Lung (tissue), 12 donors: Measurements from ENCODE around the gene TMEM61. TPM values are rescaled to one million over a fixed set of nuclear protein-coding genes. Genes with fewer than 3 reads are reported as not detected.

ENCODE experiments used
- ATAC-seq: fragments of 200-7000 bp; cut with Tn5 transposase; one replicate; pipeline ENCODE4 v1.9.1; 2020; ENCODE audit warnings: moderate number of reproducible peaks; ENCODE audit not compliant: insufficient read depth, low FRiP score
- DNase-seq, 3 donors: peaks; one replicate each; pipeline ENCODE4 v3.0.0-alpha.2; 2013 to 2017
- H3K27ac ChIP-seq, 2 donors: one replicate each; pipeline ENCODE4 v1.5.1; 2013; ENCODE audit warnings: mild to moderate bottlenecking in 2 of 2, moderate library complexity in 2 of 2, control low read depth in 1 of 2, inconsistent platforms in 1 of 2, low read depth in 1 of 2, low read length in 1 of 2
- H3K27me3 ChIP-seq, 3 donors: one replicate each; pipeline ENCODE4 v1.5.1; 2013; ENCODE audit warnings: low read length in 2 of 3; ENCODE audit not compliant: control insufficient read depth in 3 of 3, insufficient read depth in 3 of 3
- H3K36me3 ChIP-seq, 4 donors: one replicate each; pipeline ENCODE4 v1.5.1; 2013; ENCODE audit warnings: low read length in 4 of 4, mild to moderate bottlenecking in 1 of 4, moderate library complexity in 1 of 4; ENCODE audit not compliant: control insufficient read depth in 4 of 4, insufficient read depth in 4 of 4
- H3K4me1 ChIP-seq, 5 donors: one replicate each; pipeline ENCODE4 v1.5.1; 2013; ENCODE audit warnings: low read length in 5 of 5, mild to moderate bottlenecking in 2 of 5, moderate library complexity in 1 of 5; ENCODE audit not compliant: control insufficient read depth in 5 of 5, insufficient read depth in 5 of 5
- H3K4me3 ChIP-seq: one replicate; pipeline ENCODE4 v1.5.1; 2013; ENCODE audit warnings: mild to moderate bottlenecking, control low read depth, moderate library complexity
- H3K9ac ChIP-seq, 2 donors: one replicate each; pipeline ENCODE4 v1.5.1; 2013; ENCODE audit warnings: low read length in 2 of 2, control low read depth in 1 of 2; ENCODE audit not compliant: insufficient read depth in 1 of 2
- H3K9me3 ChIP-seq, 4 donors: one replicate each; pipeline ENCODE4 v1.5.1; 2013; ENCODE audit warnings: low read length in 3 of 4, mild to moderate bottlenecking in 1 of 4, moderate library complexity in 1 of 4; ENCODE audit not compliant: control insufficient read depth in 4 of 4, insufficient read depth in 3 of 4
- WGBS, 2 donors: extraction: QIAGEN DNeasy Blood & Tissue Kit; methylation state at CpG; one replicate each; pipeline ENCODE4 v1.1.7; 2013; 5-methylcytosine and 5-hydroxymethylcytosine counted together
- polyA plus RNA-seq, 2 donors: library from polyadenylated mRNA; stranded (reverse); fragments of 200-250 nt; gene quantifications; one replicate each; pipeline ENCODE4 v1.2.1, GENCODE V29; 2013
- total RNA-seq, 2 donors: library from RNA; depleted of rRNA in 1 of 2; stranded (reverse); fragments of >200 nt in 1 of 2; gene quantifications; one replicate each; pipeline ENCODE4 v1.2.1, GENCODE V29; 2014 to 2021
- TF ChIP-seq, protein P1 (sequence below): IDR thresholded peaks from 2 replicates; pipeline ENCODE4 v1.5.1; 2012; ENCODE audit warnings: mild to moderate bottlenecking; ENCODE audit errors: control extremely low read depth, extremely low read depth
- donor health status: control.
- donor health status: control.
- donor health status: Bipolar disorder and iron deficiency.
- donor health status: healthy.
- donor health status: DM: yes; HTN: yes; CAD: no.

The TMEM61 gene
- total and polyA plus RNA-seq, 4 donors = 0.91 to 2.1 (median 1.3) TPM

- Histone ChIP-seq H3K9me3 (no peaks in the 10 kb centered on the region), H3K9ac (no peak overlapping the region), H3K4me1 (peaks cover 0 to 6% (median 0%) of the 10 kb centered on the region in 5 donors), H3K4me3 (no peak overlapping the region), H3K27ac (no peak overlapping the region), H3K36me3 (no peaks in the 10 kb centered on the region), H3K27me3 (peaks cover 0 to 33% (median 27%) of the 10 kb centered on the region in 3 donors)
- ATAC-seq (no peak), DNase-seq (no peak)
- TF ChIP-seq, protein P1, sequence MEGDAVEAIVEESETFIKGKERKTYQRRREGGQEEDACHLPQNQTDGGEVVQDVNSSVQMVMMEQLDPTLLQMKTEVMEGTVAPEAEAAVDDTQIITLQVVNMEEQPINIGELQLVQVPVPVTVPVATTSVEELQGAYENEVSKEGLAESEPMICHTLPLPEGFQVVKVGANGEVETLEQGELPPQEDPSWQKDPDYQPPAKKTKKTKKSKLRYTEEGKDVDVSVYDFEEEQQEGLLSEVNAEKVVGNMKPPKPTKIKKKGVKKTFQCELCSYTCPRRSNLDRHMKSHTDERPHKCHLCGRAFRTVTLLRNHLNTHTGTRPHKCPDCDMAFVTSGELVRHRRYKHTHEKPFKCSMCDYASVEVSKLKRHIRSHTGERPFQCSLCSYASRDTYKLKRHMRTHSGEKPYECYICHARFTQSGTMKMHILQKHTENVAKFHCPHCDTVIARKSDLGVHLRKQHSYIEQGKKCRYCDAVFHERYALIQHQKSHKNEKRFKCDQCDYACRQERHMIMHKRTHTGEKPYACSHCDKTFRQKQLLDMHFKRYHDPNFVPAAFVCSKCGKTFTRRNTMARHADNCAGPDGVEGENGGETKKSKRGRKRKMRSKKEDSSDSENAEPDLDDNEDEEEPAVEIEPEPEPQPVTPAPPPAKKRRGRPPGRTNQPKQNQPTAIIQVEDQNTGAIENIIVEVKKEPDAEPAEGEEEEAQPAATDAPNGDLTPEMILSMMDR = no peak
- WGBS, 2 donors = 38 to 62% methylated on average over 5 of the region's 5 CpGs
Measured at GRCh38 chr1:54979327-54979891, 1.0 kb upstream of the TMEM61 start.

DNA sequence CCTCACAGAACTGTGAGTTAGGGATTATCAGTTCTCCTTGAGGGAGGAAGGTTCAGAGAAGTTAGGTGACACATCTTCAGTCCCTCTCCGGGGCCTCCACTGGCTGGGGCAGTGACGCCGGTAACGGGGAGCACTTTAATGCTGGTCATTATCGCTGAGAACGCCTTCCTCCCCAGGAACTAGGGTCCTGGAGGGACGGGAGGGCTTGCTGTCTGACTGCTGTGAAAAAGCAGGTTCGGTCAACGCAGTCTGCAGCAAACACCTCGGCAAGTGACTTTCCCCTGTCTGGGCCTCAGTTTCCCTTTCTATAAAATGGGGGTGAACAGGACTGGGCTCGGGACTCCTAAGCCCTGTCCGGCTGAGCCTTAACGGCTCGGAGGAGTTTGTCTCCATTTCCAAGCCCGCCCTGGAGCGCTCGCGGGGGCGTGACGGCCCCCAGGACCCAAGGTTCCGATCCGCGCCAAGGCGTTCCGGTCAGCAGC, 341 bp upstream of the TMEM61 start:
- no peak overlapping the region for H3K9ac ChIP-seq
- no peak overlapping the region for H3K27ac ChIP-seq
- H3K9me3 ChIP-seq = no peaks in the 10 kb centered on the region
- WGBS, 2 donors = 18 to 23% methylated on average over 25 of the region's 25 CpGs
- no peak for DNase-seq
- peaks cover 0 to 33% (median 27%) of the 10 kb centered on the region in 3 donors for H3K27me3 ChIP-seq
- H3K36me3 ChIP-seq = no peaks in the 10 kb centered on the region
- no peak overlapping the region for H3K4me3 ChIP-seq
- ATAC-seq = no peak
- TF ChIP-seq, protein P1 = no peak
- peaks cover 0 to 6% (median 0%) of the 10 kb centered on the region in 5 donors for H3K4me1 ChIP-seq

GRCh38 chr1:54981466-54981865, 1.0 kb downstream of the TMEM61 start:
- H3K36me3 ChIP-seq = no peaks in the 10 kb centered on the region
- no peak overlapping the region for H3K9ac ChIP-seq
- ATAC-seq (no peak), DNase-seq (no peak)
- H3K4me3 ChIP-seq = no peak overlapping the region
- TF ChIP-seq, protein P1 = no peak
- H3K27ac ChIP-seq = no peak overlapping the region
- H3K27me3 ChIP-seq = peaks cover 0 to 33% (median 27%) of the 10 kb centered on the region in 3 donors
- H3K4me1 ChIP-seq = peaks cover 0 to 6% (median 0%) of the 10 kb centered on the region in 5 donors
- H3K9me3 ChIP-seq = no peaks in the 10 kb centered on the region
- 93 to 94% methylated on average over 8 of the region's 8 CpGs for WGBS, 2 donors

DNA sequence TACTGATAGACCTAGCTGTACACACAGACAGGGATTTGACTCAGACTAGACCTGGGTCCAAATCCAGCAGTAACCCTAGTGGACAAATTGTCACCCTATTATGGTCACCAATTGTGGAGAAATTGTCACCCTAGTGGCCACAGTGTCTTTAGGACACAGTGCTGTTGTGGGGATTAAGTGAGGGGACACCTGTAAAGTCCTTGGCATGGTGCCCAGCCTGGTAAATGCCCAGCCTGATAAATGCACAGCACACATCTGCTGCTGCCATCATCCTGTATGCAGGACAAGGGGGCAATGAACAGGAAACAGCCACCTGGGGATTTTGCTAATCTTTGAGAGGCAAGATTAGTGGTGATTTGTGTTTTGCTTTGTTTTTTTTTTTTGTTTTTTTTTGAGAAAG, 2.3 kb downstream of the TMEM61 start:
- Histone ChIP-seq H3K27me3 (peaks cover 0 to 33% (median 27%) of the 10 kb centered on the region in 3 donors), H3K9ac (no peak overlapping the region), H3K4me3 (no peak overlapping the region), H3K36me3 (no peaks in the 10 kb centered on the region), H3K9me3 (no peaks in the 10 kb centered on the region), H3K27ac (no peak overlapping the region), H3K4me1 (peaks cover 0 to 6% (median 0%) of the 10 kb centered on the region in 5 donors)
- TF ChIP-seq, protein P1 = no peak
- DNase-seq (no peak), ATAC-seq (no peak)
